Brain microvascular endothelial cell (primary cell): ENCODE measurements around the gene NADSYN1.

Source experiments
- DNase-seq: peaks from one replicate; pipeline ENCODE4 v3.0.0-alpha.2; 2020
- H3K27ac ChIP-seq: fragments of 250-450 bp; sonication (Bioruptor Pico); 2 replicates; pipeline ENCODE4 v1.5.1; 2020; ENCODE audit warnings: mild to moderate bottlenecking, moderate library complexity
- H3K27me3 ChIP-seq: fragments of 250-450 bp; sonication (Bioruptor Pico); replicated peaks from 2 replicates; pipeline ENCODE4 v1.5.1; 2020; ENCODE audit warnings: mild to moderate bottlenecking
- H3K36me3 ChIP-seq: fragments of 250-450 bp; sonication (Bioruptor Pico); replicated peaks from 2 replicates; pipeline ENCODE4 v1.5.1; 2020; ENCODE audit warnings: mild to moderate bottlenecking
- H3K4me3 ChIP-seq: 2 replicates; pipeline ENCODE4 v1.5.1; 2011; ENCODE audit warnings: low read depth, mild to moderate bottlenecking, control low read depth, low read length, moderate library complexity
- CTCF ChIP-seq: IDR thresholded peaks from 2 replicates; pipeline ENCODE4 v1.5.1; 2011; ENCODE audit warnings: low read depth, mild to moderate bottlenecking, moderate library complexity, low read length, control low read depth, inconsistent platforms; ENCODE audit errors: missing control alignments
- in situ Hi-C: cut with HindIII; loops from 2 replicates; pipeline ENCODE4 v1.10.0; 2017; ENCODE audit warnings: low sequenced_read_pairs, low pct_ligation_motif_present

The NADSYN1 gene

GRCh38 chr11:71481101-71481960 lies 28.3 kb downstream of the NADSYN1 start:
- TF ChIP-seq CTCF = no peak
- Histone ChIP-seq H3K27me3 (no peaks in the 10 kb centered on the region), H3K27ac (no peak overlapping the region), H3K36me3 (peaks cover 61% of the 10 kb centered on the region), H3K4me3 (no peak overlapping the region)
- DNase-seq = no peak
- in situ Hi-C loops = no loop called here

DNA sequence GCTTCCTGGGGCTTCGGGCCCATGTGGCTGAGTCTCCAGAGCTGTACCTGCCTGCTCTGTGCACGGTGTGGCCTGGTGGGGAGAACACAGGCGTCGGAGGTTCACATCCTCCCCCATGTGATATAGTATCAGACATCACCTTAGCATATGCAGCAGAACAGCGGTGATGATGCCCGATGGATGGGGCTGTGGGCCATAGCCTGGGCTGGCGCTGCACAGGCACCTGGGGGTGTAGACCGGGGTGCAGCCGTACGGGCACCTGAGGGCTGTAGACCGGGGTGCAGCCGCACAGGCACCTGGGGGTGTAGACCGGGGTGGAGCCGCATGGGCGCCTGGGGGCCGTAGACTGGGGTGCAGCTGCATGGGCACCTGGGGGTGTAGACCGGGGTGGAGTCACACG lies 29.2 kb downstream of the NADSYN1 start:
- DNase-seq = no peak
- no peak overlapping the region for H3K4me3 ChIP-seq
- no peak for TF ChIP-seq CTCF
- no peak overlapping the region for H3K27ac ChIP-seq
- peaks cover 56% of the 10 kb centered on the region for H3K36me3 ChIP-seq
- in situ Hi-C loops = no loop called here
- no peaks in the 10 kb centered on the region for H3K27me3 ChIP-seq

DNA sequence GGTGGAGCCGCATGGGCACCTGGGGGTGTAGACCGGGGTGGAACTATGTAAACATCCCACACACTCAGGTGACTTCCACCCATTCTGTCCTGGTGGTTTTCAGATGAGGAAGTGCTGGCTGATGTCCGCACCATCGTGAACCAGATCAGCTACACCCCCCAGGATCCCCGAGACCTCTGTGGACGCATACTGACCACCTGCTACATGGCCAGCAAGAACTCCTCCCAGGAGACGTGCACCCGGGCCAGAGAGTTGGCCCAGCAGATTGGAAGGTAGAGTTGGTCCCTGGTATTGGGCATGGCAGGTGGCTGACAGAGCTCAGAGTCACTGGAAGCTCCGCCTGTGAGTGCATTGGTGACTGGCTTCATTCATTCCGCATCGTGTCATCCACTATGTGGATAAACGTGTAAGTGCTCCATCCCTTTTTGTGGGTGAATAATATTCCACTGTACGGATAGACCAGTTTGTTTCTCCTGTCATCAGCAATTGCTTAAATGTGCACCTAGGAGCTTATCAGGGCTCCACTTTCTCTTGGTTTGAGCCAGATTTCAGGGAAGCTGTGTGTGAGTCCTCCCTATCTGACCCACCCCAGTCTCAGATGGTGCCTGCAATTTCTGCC lies 29.9 kb downstream of the NADSYN1 start:
- no peak overlapping the region for H3K4me3 ChIP-seq
- H3K27ac ChIP-seq = no peak overlapping the region
- no peak for TF ChIP-seq CTCF
- H3K36me3 ChIP-seq = peaks cover 55% of the 10 kb centered on the region
- no peak for DNase-seq
- in situ Hi-C loops = no loop called here
- no peaks in the 10 kb centered on the region for H3K27me3 ChIP-seq

GRCh38 chr11:71483692-71484091 lies 30.7 kb downstream of the NADSYN1 start:
- H3K27me3 ChIP-seq = no peaks in the 10 kb centered on the region
- peaks cover 53% of the 10 kb centered on the region for H3K36me3 ChIP-seq
- H3K27ac ChIP-seq = no peak overlapping the region
- no peak for TF ChIP-seq CTCF
- in situ Hi-C loops = no loop called here
- no peak overlapping the region for H3K4me3 ChIP-seq
- no peak for DNase-seq

- Histone ChIP-seq H3K27ac (no peak overlapping the region), H3K36me3 (peaks cover 51% of the 10 kb centered on the region), H3K4me3 (no peak overlapping the region), H3K27me3 (no peaks in the 10 kb centered on the region)
- in situ Hi-C loops = no loop called here
- no peak for TF ChIP-seq CTCF
- DNase-seq = no peak
Observed at GRCh38 chr11:71484248-71485062, 31.5 kb downstream of the NADSYN1 start.
